RWPE1 (cell line): ENCODE results near the gene ASIP.
"Not testable (repeated sequence)": the region's sequence is repeated elsewhere in the genome, so short reads cannot be mapped to it uniquely, and the experiment has no call there.

Experiments
- CTCF ChIA-PET: fragments of 350-600 bp; sonication (Branson Sonifier 250); formaldehyde crosslinking; extraction: SDS; loops from one replicate; lab custom pipeline; 2021; lab: Yijun Ruan, JAX
- POLR2A ChIA-PET: fragments of 400-600 bp; formaldehyde crosslinking; extraction: SDS; loops from one replicate; lab custom pipeline; 2020; ENCODE audit warnings: antibody characterized with exemption; ENCODE audit not compliant: low non-redundant PET; lab: Yijun Ruan, JAX
- DNase-seq: peaks from one replicate; pipeline ENCODE4 v3.0.0; 2012; ENCODE audit warnings: low spot score
- H3K27ac ChIP-seq: fragments of 450-650 bp; 2 replicates; pipeline ENCODE4 v1.5.1; 2017
- CTCF ChIP-seq: fragments of 450-650 bp; conservative IDR thresholded peaks from 2 replicates; pipeline ENCODE4 v1.5.1; 2017; ENCODE audit warnings: low read depth, mild to moderate bottlenecking

Gene ASIP

GRCh38 chr20:34237942-34238341, 3.3 kb upstream of the ASIP start:
- DNase-seq, result no peak
- no peak overlapping the region for H3K27ac ChIP-seq
- CTCF ChIA-PET, result interaction anchor here (0.7 kb wide), 1 partner anchor 8 kb away, joined by 4 read pairs; no protein-coding TSS in a partner anchor
- POLR2A ChIA-PET, result no interaction called here
- TF ChIP-seq CTCF, result no peak

GRCh38 chr20:34240121-34240520, 1.1 kb upstream of the ASIP start:
- ChIA-PET POLR2A (no interaction called here), CTCF (interaction anchor here (1.1 to 2.1 kb wide), 3 partner anchors 14 to 72 kb away, joined by 3 to 5 read pairs (median 4); no protein-coding TSS in a partner anchor)
- no peak for TF ChIP-seq CTCF
- DNase-seq, result no peak
- H3K27ac ChIP-seq, result no peak overlapping the region

- H3K27ac ChIP-seq, DNase-seq, POLR2A ChIA-PET: not testable (repeated sequence)
- CTCF ChIA-PET, result interaction anchor here (0.6 to 2.1 kb wide), 3 partner anchors 13 to 404 kb away, joined by 4 to 5 read pairs (median 5); no protein-coding TSS in a partner anchor
Observed at GRCh38 chr20:34242015-34242414, 792 bp downstream of the ASIP start.

GRCh38 chr20:34242879-34243278, 1.7 kb downstream of the ASIP start:
- no peak overlapping the region for H3K27ac ChIP-seq
- ChIA-PET POLR2A (no interaction called here), CTCF (interaction anchor here (0.6 to 1.6 kb wide), 2 partner anchors 12 to 403 kb away, joined by 4 to 5 read pairs; no protein-coding TSS in a partner anchor)
- no peak for DNase-seq
- no peak for TF ChIP-seq CTCF

- DNase-seq, result no peak
- no peak overlapping the region for H3K27ac ChIP-seq
- POLR2A ChIA-PET, result no interaction called here
- no peak for TF ChIP-seq CTCF
- CTCF ChIA-PET, result interaction anchor here (0.7 to 1.6 kb wide), 2 partner anchors 12 kb away, joined by 5 to 7 read pairs; no protein-coding TSS in a partner anchor
Observed at GRCh38 chr20:34243377-34243776, 2.2 kb downstream of the ASIP start.

GRCh38 chr20:34246126-34246626, 5.0 kb downstream of the ASIP start:
- no peak overlapping the region for H3K27ac ChIP-seq
- CTCF ChIA-PET, result interaction anchor here (0.6 to 0.7 kb wide), 2 partner anchors 8 to 56 kb away, joined by 3 to 4 read pairs; no protein-coding TSS in a partner anchor
- POLR2A ChIA-PET, result no interaction called here
- no peak for DNase-seq
- no peak for TF ChIP-seq CTCF

- DNase-seq, result no peak
- CTCF ChIA-PET, result no interaction called here
- H3K27ac ChIP-seq, result no peak overlapping the region
- POLR2A ChIA-PET, result no interaction called here
- TF ChIP-seq CTCF, result no peak
Observed at GRCh38 chr20:34249291-34249690, 8.1 kb downstream of the ASIP start.
